LHCN-M2 (cell line): ENCODE data around the gene NBEAL2. TPM values are rescaled to one million over a fixed set of nuclear protein-coding genes. Genes with fewer than 3 reads are reported as not detected.
A peak's percentile ranks its signal among the peaks of the same experiment; 100 is the strongest.

Source experiments
- DNase-seq: peaks from one replicate; pipeline ENCODE4 v3.0.0-alpha.2; 2012; ENCODE audit warnings: low read depth
- total RNA-seq: library from RNA; depleted of rRNA; stranded (reverse); fragments of >200 nt; gene quantifications from 2 replicates; pipeline ENCODE4 v1.2.3, GENCODE V29; 2014

NBEAL2 gene
- total RNA-seq, 1 experiment from 2014 or later, result 2.2 TPM

- DNase-seq, result peak; percentile 19
Measured at GRCh38 chr3:47000198-47000815, 20.8 kb downstream of the NBEAL2 start.

DNA sequence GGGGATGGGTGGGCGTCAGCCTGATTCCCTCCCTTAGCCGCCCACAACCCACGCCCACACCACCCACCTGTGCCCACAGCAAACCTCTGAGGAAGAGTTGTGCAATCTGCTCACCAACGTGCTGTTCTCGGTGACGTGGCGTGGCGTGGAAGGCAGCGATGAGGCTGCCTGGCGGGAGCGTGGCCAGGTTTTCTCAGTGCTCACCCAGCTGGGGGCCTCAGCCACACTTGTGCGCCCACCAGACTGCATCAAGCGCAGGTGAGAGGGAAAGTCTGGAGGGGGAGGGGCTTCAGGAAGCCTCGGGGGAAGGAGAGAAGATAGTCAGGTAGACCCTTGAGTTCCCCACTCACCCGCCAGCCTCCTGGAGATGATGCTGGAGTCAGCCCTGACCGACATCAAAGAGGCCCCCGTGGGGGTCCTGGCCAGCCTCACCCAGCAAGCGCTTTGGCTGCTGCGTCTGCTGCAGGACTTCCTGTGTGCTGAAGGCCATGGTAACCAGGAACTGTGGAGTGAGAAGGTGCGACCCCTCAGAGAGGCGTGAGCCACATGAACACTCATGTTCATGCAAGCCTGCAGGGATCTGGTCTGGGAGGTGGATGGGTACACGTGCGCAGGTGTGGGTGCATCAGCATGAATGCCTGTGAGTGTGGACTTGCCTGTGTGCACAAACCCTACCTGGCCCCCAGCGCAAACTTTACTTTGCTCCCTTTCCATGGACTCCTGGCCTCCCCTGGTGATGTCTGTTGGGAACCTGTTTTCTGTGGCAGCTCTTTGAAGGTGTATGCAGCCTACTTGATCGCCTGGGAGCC lies 21.7 kb downstream of the NBEAL2 start:
- no peak for DNase-seq

DNA sequence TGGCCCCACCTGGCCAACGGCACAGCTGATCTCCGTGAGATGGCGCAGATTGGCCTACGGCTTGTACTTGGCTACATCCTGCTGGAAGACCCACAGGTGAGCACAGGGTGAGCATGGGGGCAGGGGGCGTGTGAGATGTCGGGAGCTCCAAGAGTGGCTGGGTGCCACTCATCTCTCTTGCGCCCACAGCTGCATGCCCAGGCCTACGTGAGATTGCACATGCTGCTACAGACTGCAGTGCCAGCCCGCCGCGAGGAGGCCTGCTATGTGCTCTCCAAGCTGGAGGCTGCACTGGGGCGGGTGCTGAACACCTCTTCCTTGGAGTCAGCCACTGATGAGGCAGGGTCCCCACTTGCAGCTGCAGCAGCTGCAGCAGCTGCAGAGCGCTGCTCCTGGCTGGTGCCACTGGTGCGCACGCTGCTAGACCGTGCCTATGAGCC lies 22.3 kb downstream of the NBEAL2 start:
- DNase-seq, result no peak

DNA sequence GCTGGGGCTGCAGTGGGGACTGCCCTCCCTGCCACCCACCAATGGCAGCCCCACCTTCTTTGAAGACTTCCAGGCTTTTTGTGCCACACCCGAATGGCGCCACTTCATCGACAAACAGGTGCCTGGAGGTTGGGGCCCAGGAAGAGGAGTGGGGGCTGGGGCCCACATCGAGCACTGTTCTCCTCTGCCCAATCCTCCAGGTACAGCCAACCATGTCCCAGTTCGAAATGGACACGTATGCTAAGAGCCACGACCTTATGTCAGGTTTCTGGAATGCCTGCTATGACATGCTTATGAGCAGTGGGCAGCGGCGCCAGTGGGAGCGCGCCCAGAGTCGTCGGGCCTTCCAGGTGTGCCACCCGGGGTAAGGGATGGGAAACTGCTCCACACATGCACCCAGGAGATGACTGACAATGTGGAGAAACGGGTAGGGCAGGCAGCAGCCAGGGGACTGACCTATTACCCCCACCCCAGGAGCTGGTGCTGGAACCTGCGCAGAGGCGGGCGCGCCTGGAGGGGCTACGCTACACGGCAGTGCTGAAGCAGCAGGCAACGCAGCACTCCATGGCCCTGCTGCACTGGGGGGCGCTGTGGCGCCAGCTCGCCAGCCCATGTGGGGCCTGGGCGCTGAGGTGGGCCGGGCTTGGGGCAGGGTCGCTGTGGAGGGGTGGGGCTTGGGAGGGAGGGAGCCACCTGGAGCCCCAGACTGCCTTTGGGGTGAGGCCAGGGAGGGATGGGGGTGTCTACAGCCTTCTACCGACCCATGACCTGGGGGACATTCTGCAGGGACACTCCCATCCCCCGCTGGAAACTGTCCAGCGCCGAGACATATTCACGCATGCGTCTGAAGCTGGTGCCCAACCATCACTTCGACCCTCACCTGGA lies 22.9 kb downstream of the NBEAL2 start:
- no peak for DNase-seq

GRCh38 chr3:47003056-47003410 lies 23.6 kb downstream of the NBEAL2 start:
- no peak for DNase-seq

DNA sequence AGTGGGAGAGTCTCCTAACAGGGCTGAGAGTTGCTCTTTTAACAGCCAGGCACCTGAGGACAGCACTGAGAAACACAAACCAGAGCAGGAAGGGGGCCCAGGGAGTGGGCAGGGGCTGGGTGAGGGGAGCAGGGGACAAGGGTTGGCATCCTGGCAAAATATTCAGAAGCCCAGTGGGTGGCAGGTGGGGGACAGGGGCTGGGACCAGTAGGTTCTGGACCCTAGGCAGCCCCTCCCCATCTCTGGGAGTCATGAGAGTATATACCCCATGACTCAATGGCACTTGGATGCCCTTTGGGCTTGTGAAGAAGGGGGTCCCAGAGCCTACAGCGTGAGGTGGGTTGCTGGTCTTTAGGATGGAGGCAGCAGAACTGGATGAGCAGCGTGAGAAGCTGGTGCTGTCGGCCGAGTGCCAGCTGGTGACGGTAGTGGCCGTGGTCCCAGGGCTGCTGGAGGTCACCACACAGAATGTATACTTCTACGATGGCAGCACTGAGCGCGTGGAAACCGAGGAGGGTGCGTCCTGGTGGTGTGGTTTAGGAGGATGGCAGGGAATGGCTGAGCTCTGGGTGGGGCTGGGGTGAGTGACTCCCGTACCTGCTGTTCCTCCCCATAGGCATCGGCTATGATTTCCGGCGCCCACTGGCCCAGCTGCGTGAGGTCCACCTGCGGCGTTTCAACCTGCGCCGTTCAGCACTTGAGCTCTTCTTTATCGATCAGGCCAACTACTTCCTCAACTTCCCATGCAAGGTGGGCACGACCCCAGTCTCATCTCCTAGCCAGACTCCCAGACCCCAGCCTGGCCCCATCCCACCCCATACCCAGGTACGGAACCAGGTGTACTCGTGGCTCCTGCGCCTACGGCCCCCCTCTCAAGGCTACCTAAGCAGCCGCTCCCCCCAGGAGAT lies 24.2 kb downstream of the NBEAL2 start:
- DNase-seq, result no peak

DNA sequence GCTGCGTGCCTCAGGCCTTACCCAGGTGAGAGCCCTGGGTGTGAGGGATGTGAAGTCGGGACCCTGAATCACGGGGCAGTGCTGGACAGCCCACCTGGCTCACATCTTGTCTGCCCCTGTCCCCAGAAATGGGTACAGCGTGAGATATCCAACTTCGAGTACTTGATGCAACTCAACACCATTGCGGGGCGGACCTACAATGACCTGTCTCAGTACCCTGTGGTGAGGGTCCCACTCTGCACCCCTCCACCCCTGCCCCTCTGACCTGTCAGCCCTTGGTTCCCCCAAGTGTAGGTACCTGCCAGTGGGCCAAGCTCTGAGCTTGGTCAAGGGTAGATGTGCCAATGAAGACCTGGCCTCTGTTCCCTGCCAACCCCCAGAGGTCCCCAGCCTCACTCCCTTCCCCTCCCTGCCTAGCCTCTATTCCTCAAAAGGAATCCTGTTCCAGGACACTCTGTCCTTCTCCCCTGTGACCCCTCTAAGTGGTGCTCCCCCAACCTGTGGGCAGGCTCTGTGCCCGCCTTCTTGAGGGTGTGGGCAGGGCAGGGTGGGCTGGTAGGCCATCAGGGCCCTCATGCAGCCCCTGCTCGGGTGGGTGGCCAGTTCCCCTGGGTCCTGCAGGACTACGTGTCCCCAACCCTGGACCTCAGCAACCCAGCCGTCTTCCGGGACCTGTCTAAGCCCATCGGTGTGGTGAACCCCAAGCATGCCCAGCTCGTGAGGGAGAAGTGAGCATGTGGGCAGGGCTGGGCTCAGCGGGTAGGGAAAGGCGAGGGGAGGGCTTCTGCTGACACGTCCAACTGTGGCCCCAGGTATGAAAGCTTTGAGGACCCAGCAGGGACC lies 25.1 kb downstream of the NBEAL2 start:
- no peak for DNase-seq

DNA sequence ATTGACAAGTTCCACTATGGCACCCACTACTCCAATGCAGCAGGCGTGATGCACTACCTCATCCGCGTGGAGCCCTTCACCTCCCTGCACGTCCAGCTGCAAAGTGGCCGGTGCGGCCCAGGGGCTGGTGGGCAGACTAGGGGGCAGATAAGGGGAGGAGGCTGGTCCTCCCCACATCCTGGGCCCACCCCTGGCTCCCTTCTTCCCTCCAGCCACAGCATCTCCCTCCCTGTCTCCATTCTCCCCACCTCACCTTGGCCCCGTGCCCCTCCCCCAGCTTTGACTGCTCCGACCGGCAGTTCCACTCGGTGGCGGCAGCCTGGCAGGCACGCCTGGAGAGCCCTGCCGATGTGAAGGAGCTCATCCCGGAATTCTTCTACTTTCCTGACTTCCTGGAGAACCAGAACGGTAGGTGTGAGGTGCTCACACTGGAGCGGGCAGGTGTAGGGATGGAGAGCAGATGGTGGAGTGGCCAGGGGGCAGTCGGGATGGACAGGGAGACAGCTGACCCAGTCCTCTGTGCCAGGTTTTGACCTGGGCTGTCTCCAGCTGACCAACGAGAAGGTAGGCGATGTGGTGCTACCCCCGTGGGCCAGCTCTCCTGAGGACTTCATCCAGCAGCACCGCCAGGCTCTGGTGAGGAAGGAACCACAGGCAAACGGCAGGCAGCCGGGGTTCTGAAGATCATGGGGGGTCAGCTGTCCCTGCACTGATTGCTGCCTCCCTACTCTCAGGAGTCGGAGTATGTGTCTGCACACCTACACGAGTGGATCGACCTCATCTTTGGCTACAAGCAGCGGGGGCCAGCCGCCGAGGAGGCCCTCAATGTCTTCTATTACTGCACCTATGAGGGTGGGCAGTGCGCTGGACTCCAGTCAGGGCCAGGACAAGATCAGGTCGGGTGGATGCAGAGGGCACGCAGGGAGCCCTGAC lies 26.0 kb downstream of the NBEAL2 start:
- no peak for DNase-seq

DNA sequence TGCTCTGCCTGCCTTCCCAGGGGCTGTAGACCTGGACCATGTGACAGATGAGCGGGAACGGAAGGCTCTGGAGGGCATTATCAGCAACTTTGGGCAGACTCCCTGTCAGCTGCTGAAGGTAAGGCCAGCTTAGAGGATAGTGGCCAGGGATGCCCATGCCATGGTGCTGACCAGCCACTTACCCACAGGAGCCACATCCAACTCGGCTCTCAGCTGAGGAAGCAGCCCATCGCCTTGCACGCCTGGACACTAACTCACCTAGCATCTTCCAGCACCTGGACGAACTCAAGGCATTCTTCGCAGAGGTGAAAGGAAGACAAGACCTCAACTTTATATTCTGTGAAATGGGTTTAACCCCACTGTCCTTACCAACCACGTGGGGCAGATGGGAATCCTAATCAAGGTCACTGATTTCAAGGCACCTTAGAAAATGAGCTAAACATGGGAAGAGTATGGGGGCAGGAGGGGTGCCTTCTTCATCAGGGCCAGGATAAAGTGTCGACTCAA lies 26.7 kb downstream of the NBEAL2 start:
- no peak for DNase-seq

GRCh38 chr3:47007001-47007400 lies 27.5 kb downstream of the NBEAL2 start:
- no peak for DNase-seq

GRCh38 chr3:47007482-47008233 lies 28.2 kb downstream of the NBEAL2 start:
- DNase-seq, result no peak

DNA sequence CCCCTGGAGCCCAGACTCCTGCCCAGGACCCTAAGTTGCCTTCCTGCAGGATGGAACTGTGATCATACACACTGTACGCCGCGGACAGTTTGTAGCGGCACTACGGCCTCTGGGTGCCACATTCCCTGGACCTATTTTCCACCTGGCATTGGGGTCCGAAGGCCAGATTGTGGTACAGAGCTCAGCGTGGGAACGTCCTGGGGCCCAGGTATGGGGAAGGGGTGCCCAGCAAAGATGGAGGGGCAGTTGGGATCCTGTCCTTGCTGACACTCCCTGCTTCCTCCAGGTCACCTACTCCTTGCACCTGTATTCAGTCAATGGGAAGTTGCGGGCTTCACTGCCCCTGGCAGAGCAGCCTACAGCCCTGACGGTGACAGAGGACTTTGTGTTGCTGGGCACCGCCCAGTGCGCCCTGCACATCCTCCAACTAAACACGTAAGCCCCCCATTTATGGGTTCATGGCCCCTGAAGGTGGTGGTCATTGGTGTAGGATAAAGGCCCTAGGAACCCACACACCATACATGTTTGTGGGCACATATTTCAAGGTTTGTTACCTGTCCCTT lies 28.8 kb downstream of the NBEAL2 start:
- no peak for DNase-seq

DNA sequence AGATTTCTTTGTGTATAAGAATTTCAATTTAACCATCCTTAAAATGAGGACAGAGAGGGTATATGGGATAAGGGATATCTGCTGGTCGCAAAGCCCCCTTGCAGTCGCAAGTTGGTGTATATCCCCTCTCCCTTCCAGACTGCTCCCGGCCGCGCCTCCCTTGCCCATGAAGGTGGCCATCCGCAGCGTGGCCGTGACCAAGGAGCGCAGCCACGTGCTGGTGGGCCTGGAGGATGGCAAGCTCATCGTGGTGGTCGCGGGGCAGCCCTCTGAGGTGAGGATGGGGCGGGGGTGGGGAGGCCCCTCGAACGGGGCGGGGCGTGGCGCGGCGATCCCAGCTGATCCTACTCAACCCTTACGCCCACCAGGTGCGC lies 29.4 kb downstream of the NBEAL2 start:
- DNase-seq, result no peak

- peak; percentile 85 for DNase-seq
Measured at GRCh38 chr3:47009225-47010110, 30.0 kb downstream of the NBEAL2 start.

GRCh38 chr3:47010111-47010712 lies 30.7 kb downstream of the NBEAL2 start:
- no peak for DNase-seq

- DNase-seq, result no peak
Measured at GRCh38 chr3:47010910-47011309, 31.4 kb downstream of the NBEAL2 start.
